ENCODE data around the gene ATXN7L3.
"Not testable (repeated sequence)": the region's sequence is repeated elsewhere in the genome, so short reads cannot be mapped to it uniquely, and the experiment has no call there.

The ATXN7L3 gene

GRCh38 chr17:44199553-44200477 lies at the start of gene ATXN7L3:
TSS of gene ATXN7L3 (minus strand) at chr17:44199884. CDS start at chr17:44198070, 1,814 bp downstream.
- in situ Hi-C loops (cut with HindIII; ENCODE audit: low sequenced_read_pairs), result no loop called here

- in situ Hi-C loops (cut with HindIII; ENCODE audit: low sequenced_read_pairs), result no loop called here
Measured at GRCh38 chr17:44247876-44248736, 48.4 kb upstream of the ATXN7L3 start.

- in situ Hi-C loops (cut with HindIII; ENCODE audit: low sequenced_read_pairs), result no loop called here
Measured at GRCh38 chr17:44247440-44247841, 47.8 kb upstream of the ATXN7L3 start.

- in situ Hi-C loops (cut with HindIII; ENCODE audit: low sequenced_read_pairs), result no loop called here
Measured at GRCh38 chr17:44241106-44241624, 41.5 kb upstream of the ATXN7L3 start.

- in situ Hi-C loops (cut with HindIII; ENCODE audit: low sequenced_read_pairs), result not testable (repeated sequence)
Measured at GRCh38 chr17:44237886-44238285, 38.2 kb upstream of the ATXN7L3 start.

GRCh38 chr17:44236444-44236991 lies 36.8 kb upstream of the ATXN7L3 start:
- in situ Hi-C loops (cut with HindIII; ENCODE audit: low sequenced_read_pairs), result no loop called here

- in situ Hi-C loops (cut with HindIII; ENCODE audit: low sequenced_read_pairs), result no loop called here
Measured at GRCh38 chr17:44235583-44235936, 35.9 kb upstream of the ATXN7L3 start.

GRCh38 chr17:44233582-44233981 lies 33.9 kb upstream of the ATXN7L3 start:
- in situ Hi-C loops (cut with HindIII; ENCODE audit: low sequenced_read_pairs), result no loop called here

GRCh38 chr17:44232061-44232460 lies 32.4 kb upstream of the ATXN7L3 start:
- in situ Hi-C loops (cut with HindIII; ENCODE audit: low sequenced_read_pairs), result no loop called here

GRCh38 chr17:44230140-44230539 lies 30.5 kb upstream of the ATXN7L3 start:
- in situ Hi-C loops (cut with HindIII; ENCODE audit: low sequenced_read_pairs), result no loop called here

GRCh38 chr17:44229090-44229489 lies 29.4 kb upstream of the ATXN7L3 start:
- in situ Hi-C loops (cut with HindIII; ENCODE audit: low sequenced_read_pairs), result no loop called here

GRCh38 chr17:44223541-44224071 lies 23.9 kb upstream of the ATXN7L3 start:
- in situ Hi-C loops (cut with HindIII; ENCODE audit: low sequenced_read_pairs), result no loop called here

- in situ Hi-C loops (cut with HindIII; ENCODE audit: low sequenced_read_pairs), result no loop called here
Measured at GRCh38 chr17:44222112-44222869, 22.6 kb upstream of the ATXN7L3 start.

- in situ Hi-C loops (cut with HindIII; ENCODE audit: low sequenced_read_pairs), result no loop called here
Measured at GRCh38 chr17:44221862-44222111, 22.1 kb upstream of the ATXN7L3 start.

GRCh38 chr17:44221084-44221861 lies 21.6 kb upstream of the ATXN7L3 start:
- in situ Hi-C loops (cut with HindIII; ENCODE audit: low sequenced_read_pairs), result no loop called here

- in situ Hi-C loops (cut with HindIII; ENCODE audit: low sequenced_read_pairs), result no loop called here
Measured at GRCh38 chr17:44220213-44221083, 20.8 kb upstream of the ATXN7L3 start.

GRCh38 chr17:44219616-44220212 lies 20.0 kb upstream of the ATXN7L3 start, which contains the start of gene UBTF:
TSS of gene UBTF (minus strand) at chr17:44219675. CDS start at chr17:44218229, 1,446 bp downstream.
- in situ Hi-C loops (cut with HindIII; ENCODE audit: low sequenced_read_pairs), result no loop called here

GRCh38 chr17:44219108-44219615 lies 19.5 kb upstream of the ATXN7L3 start:
- in situ Hi-C loops (cut with HindIII; ENCODE audit: low sequenced_read_pairs), result no loop called here
